ENCODE data around the gene RAD1. TPM values are rescaled to one million over a fixed set of nuclear protein-coding genes. Genes with fewer than 3 reads are reported as not detected.

The RAD1 gene
- total and polyA plus RNA-seq, 2 of the 8 experiments (the other 6 are each of a cell fraction or from before 2014, with no cell fraction given): 15.1 to 37.3 TPM

DNA sequence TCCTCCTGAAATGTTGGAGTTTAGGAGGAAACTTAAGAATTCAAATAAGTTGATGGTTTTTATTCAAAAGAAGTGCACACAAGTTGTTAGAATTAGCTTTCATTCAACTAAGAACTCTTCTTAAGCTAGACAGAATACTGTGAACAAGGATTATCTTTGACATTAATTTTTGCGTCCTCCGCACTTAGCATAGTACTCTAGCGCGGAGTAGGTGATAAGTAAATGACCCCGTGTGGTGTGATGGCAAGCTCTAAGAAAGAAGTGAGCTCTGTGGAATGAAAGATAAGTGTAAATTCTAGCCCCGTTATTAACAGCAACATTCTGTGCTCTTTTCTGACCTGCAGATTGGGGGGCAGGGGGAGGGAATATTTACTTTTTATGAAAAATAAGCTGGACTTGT, 1.2 kb upstream of the RAD1 start:
- H2AK5ac ChIP-seq (ENCODE audit: low read depth, low read length): no peak overlapping the region
- no peak overlapping the region for H3K14ac ChIP-seq (ENCODE audit: insufficient read length)
- H3K4ac ChIP-seq (replicated peaks; ENCODE audit: insufficient read length, low read depth, low read length): no peak overlapping the region
- H3K4me2 ChIP-seq (ENCODE audit: insufficient read depth in 1 of 2, low read depth in 2 of 2, low read length in 2 of 2): peak overlapping the region; percentile 80 to 84
- no peak overlapping the region for H2BK15ac ChIP-seq (ENCODE audit: low read length)
- no peak for FAIRE-seq
- no peak overlapping the region for H2BK20ac ChIP-seq (ENCODE audit: low read length)
- H4K5ac ChIP-seq (ENCODE audit: insufficient read length, low read depth, low read length): no peak overlapping the region
- H3K27ac ChIP-seq (ENCODE audit: low read depth, low read length): peak overlapping the region; percentile 95; the same call in 1 of the 2 replicates
- H3K4me3 ChIP-seq (ENCODE audit: extremely low read depth in 1 of 4, insufficient read depth in 2 of 4, low read depth in 3 of 4, low read length in 4 of 4): peak overlapping the region; percentile 86 to 100 (median 96)
- H3K79me1 ChIP-seq (ENCODE audit: low read depth, low read length): no peaks in the 10 kb centered on the region
- peaks cover 10% of the 10 kb centered on the region; the same call in 1 of the 2 replicates for H3K23me2 ChIP-seq (ENCODE audit: low read depth, low read length)
- no peak overlapping the region for H4K91ac ChIP-seq (replicated peaks; ENCODE audit: insufficient read length, low read length)
- H3K79me2 ChIP-seq (ENCODE audit: control insufficient read depth in 1 of 2, insufficient read depth in 2 of 2, low read length in 2 of 2): peaks cover 26 to 76% of the 10 kb centered on the region in 2 experiments
- no peaks in the 10 kb centered on the region for H3K9me3 ChIP-seq (ENCODE audit: insufficient read depth in 2 of 2, low read depth in 1 of 2, low read length in 1 of 2)
- no peak overlapping the region for H2BK5ac ChIP-seq (ENCODE audit: low read depth, low read length)
- WGBS, 2 experiments (ENCODE audit: extremely low coverage in 1 of 2, insufficient coverage in 1 of 2, insufficient read length in 1 of 2, insufficient replicate concordance in 2 of 2, low coverage in 1 of 2, low lambda C conversion rate in 2 of 2, missing lambda C conversion rate in 1 of 2): 32% methylated on average over 6 of the region's 6 CpGs; no CpG with 5 or more reads in 1 of the 2 experiments
- H2AFZ ChIP-seq (ENCODE audit: low read length): no peak overlapping the region
- peak overlapping the region in 3 of 4 experiments; percentile 98 to 99 (median 98); a peak in 6 of 7 replicates for H3K9ac ChIP-seq (replicated peaks in 1 of 4; ENCODE audit: extremely low read depth in 1 of 4, low read depth in 3 of 4, low read length in 3 of 4)
- no peak overlapping the region for H4K8ac ChIP-seq (ENCODE audit: extremely low read depth, insufficient read depth, low read length)
- DNase-seq (ENCODE audit: low read depth in 1 of 2, low spot score in 2 of 2): no peak
- peaks cover 9 to 46% (median 26%) of the 10 kb centered on the region in 4 experiments for H3K36me3 ChIP-seq (ENCODE audit: control insufficient read depth in 2 of 4, insufficient read depth in 4 of 4, low read length in 3 of 4)
- no peaks in the 10 kb centered on the region for H3K27me3 ChIP-seq (replicated peaks in 1 of 4; ENCODE audit: control insufficient read depth in 3 of 4, extremely low read depth in 1 of 4, insufficient read depth in 3 of 4, low read length in 3 of 4)
- H3K18ac ChIP-seq (ENCODE audit: extremely low read depth, low read length): no peak overlapping the region
- no peak overlapping the region for H2BK120ac ChIP-seq (replicated peaks; ENCODE audit: low read depth, low read length)
- no peak overlapping the region for H3K23ac ChIP-seq (ENCODE audit: insufficient read length)
- ChIA-PET POLR2A (ENCODE audit: partially characterized antibody) (interaction anchor here (0.6 to 5.1 kb wide), 8 partner anchors 8 to 87 kb away, joined by 3 to 52 read pairs (median 4); partner anchors contain the start of gene DNAJC21), CTCF (ENCODE audit: partially characterized antibody) (interaction anchor here (0.9 to 3.9 kb wide), 6 partner anchors 11 to 452 kb away, joined by 3 to 24 read pairs (median 6); no protein-coding TSS in a partner anchor)
- H3K4me1 ChIP-seq (replicated peaks in 1 of 4; ENCODE audit: control insufficient read depth in 3 of 4, insufficient read depth in 4 of 4, low read length in 3 of 4): peaks cover 0 to 3% (median under 1%) of the 10 kb centered on the region in 4 experiments; a peak in 1 of 7 replicates
- no peak overlapping the region for H3K56ac ChIP-seq (replicated peaks; ENCODE audit: insufficient read length, low read depth, low read length)
- peaks cover 1 to 6% of the 10 kb centered on the region in 2 experiments for H4K20me1 ChIP-seq (replicated peaks in 1 of 2; ENCODE audit: control insufficient read depth in 1 of 2, insufficient read depth in 2 of 2, low read length in 2 of 2)
- no peak overlapping the region for H2BK12ac ChIP-seq (ENCODE audit: low read depth, low read length)
- TF ChIP-seq, protein P1, sequence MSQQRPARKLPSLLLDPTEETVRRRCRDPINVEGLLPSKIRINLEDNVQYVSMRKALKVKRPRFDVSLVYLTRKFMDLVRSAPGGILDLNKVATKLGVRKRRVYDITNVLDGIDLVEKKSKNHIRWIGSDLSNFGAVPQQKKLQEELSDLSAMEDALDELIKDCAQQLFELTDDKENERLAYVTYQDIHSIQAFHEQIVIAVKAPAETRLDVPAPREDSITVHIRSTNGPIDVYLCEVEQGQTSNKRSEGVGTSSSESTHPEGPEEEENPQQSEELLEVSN (IDR thresholded peaks at IDR 0.05): no peak
- no peak for TF ChIP-seq SP4 (IDR thresholded peaks at IDR 0.05; ENCODE audit: low read length)
- TF ChIP-seq, protein P2, sequence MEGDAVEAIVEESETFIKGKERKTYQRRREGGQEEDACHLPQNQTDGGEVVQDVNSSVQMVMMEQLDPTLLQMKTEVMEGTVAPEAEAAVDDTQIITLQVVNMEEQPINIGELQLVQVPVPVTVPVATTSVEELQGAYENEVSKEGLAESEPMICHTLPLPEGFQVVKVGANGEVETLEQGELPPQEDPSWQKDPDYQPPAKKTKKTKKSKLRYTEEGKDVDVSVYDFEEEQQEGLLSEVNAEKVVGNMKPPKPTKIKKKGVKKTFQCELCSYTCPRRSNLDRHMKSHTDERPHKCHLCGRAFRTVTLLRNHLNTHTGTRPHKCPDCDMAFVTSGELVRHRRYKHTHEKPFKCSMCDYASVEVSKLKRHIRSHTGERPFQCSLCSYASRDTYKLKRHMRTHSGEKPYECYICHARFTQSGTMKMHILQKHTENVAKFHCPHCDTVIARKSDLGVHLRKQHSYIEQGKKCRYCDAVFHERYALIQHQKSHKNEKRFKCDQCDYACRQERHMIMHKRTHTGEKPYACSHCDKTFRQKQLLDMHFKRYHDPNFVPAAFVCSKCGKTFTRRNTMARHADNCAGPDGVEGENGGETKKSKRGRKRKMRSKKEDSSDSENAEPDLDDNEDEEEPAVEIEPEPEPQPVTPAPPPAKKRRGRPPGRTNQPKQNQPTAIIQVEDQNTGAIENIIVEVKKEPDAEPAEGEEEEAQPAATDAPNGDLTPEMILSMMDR (IDR thresholded peaks at IDR 0.05; ENCODE audit: control extremely low read depth in 1 of 3, insufficient read depth in 1 of 3, low read depth in 1 of 3, low read length in 3 of 3): no peak
- TF ChIP-seq KDM5A (IDR thresholded peaks at IDR 0.05; ENCODE audit: low read length): no peak
- no peak for TF ChIP-seq TEAD4 (IDR thresholded peaks at IDR 0.05; ENCODE audit: low read depth, low read length)
- TF ChIP-seq HDAC2 (IDR thresholded peaks at IDR 0.05; ENCODE audit: borderline replicate concordance in 1 of 2, low read depth in 2 of 2, low read length in 2 of 2): no peak
- TF ChIP-seq, protein P3, sequence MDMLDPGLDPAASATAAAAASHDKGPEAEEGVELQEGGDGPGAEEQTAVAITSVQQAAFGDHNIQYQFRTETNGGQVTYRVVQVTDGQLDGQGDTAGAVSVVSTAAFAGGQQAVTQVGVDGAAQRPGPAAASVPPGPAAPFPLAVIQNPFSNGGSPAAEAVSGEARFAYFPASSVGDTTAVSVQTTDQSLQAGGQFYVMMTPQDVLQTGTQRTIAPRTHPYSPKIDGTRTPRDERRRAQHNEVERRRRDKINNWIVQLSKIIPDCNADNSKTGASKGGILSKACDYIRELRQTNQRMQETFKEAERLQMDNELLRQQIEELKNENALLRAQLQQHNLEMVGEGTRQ (IDR thresholded peaks at IDR 0.05; ENCODE audit: low read length): no peak
- TF ChIP-seq, protein P4, sequence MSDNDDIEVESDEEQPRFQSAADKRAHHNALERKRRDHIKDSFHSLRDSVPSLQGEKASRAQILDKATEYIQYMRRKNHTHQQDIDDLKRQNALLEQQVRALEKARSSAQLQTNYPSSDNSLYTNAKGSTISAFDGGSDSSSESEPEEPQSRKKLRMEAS (IDR thresholded peaks at IDR 0.05): no peak

Data from H1 (cell line).